Measurements from ENCODE around the gene SLC52A1. TPM values are rescaled to one million over a fixed set of nuclear protein-coding genes. Genes with fewer than 3 reads are reported as not detected.
A peak's percentile ranks its signal among the peaks of the same experiment; 100 is the strongest.

Gene SLC52A1
- total RNA-seq, 4 donors from 2014 or later: not detected

GRCh38 chr17:5000237-5000639 is 35.0 kb downstream of the SLC52A1 start:
- no peak for TF ChIP-seq EP300 (IDR thresholded peaks at IDR 0.05)
- TF ChIP-seq POLR2A (IDR thresholded peaks at IDR 0.05; ENCODE audit: low read depth): peak; percentile 67
- TF ChIP-seq POLR2AphosphoS5 (IDR thresholded peaks at IDR 0.05): peak; percentile 69 to 71
- Histone ChIP-seq H3K27me3 (no peaks in the 10 kb centered on the region), H3K4me3 (peak overlapping the region; percentile 90 to 99 (median 96)), H3K4me1 (peaks cover 32 to 40% (median 35%) of the 10 kb centered on the region in 4 donors), H3K36me3 (peaks cover 43 to 47% (median 44%) of the 10 kb centered on the region in 4 donors), H3K9me3 (no peaks in the 10 kb centered on the region), H3K27ac (replicated peaks in 1 of 4) (peak overlapping the region; percentile 90 to 99 (median 96))
- WGBS: 31% methylated on average over 11 of the region's 11 CpGs
- intact Hi-C loops (cut with DNase I): no loop called here
- DNase-seq (ENCODE audit: extremely low spot score): no peak

- no peak for TF ChIP-seq CTCF (IDR thresholded peaks at IDR 0.05)
- no peak for TF ChIP-seq POLR2AphosphoS5 (IDR thresholded peaks at IDR 0.05)
- TF ChIP-seq EP300 (IDR thresholded peaks at IDR 0.05): no peak
- no peak for TF ChIP-seq POLR2A (IDR thresholded peaks at IDR 0.05; ENCODE audit: low read depth)
- DNase-seq (ENCODE audit: extremely low spot score): no peak
- Histone ChIP-seq H3K9me3 (no peaks in the 10 kb centered on the region), H3K27ac (replicated peaks in 1 of 4) (peak overlapping the region; percentile 90 to 99 (median 96)), H3K36me3 (peaks cover 36 to 40% (median 37%) of the 10 kb centered on the region in 4 donors), H3K4me3 (peak overlapping the region; percentile 90 to 99 (median 96)), H3K27me3 (no peaks in the 10 kb centered on the region), H3K4me1 (peaks cover 32 to 40% (median 35%) of the 10 kb centered on the region in 4 donors)
- 63% methylated on average over 11 of the region's 12 CpGs for WGBS
- intact Hi-C loops (cut with DNase I): no loop called here
Observed at GRCh38 chr17:4999430-5000093, 35.7 kb downstream of the SLC52A1 start.

GRCh38 chr17:4998732-4999429 is 36.3 kb downstream of the SLC52A1 start:
- no peaks in the 10 kb centered on the region for H3K27me3 ChIP-seq
- peak overlapping the region; percentile 90 to 99 (median 96) for H3K27ac ChIP-seq (replicated peaks in 1 of 4)
- 22% methylated on average over 14 of the region's 14 CpGs for WGBS
- no peaks in the 10 kb centered on the region for H3K9me3 ChIP-seq
- peaks cover 32 to 40% (median 35%) of the 10 kb centered on the region in 4 donors for H3K4me1 ChIP-seq
- no peak for DNase-seq (ENCODE audit: extremely low spot score)
- peaks cover 29 to 33% (median 31%) of the 10 kb centered on the region in 4 donors for H3K36me3 ChIP-seq
- intact Hi-C loops (cut with DNase I): no loop called here
- peak overlapping the region; percentile 90 to 99 (median 96) for H3K4me3 ChIP-seq
- no peak for TF ChIP-seq EP300 (IDR thresholded peaks at IDR 0.05)
- TF ChIP-seq POLR2AphosphoS5 (IDR thresholded peaks at IDR 0.05): no peak
- TF ChIP-seq POLR2A (IDR thresholded peaks at IDR 0.05; ENCODE audit: low read depth): no peak

GRCh38 chr17:4998027-4998731 is 37.0 kb downstream of the SLC52A1 start:
- TF ChIP-seq POLR2AphosphoS5 (IDR thresholded peaks at IDR 0.05) (no peak), POLR2A (IDR thresholded peaks at IDR 0.05; ENCODE audit: low read depth) (peak; percentile 24)
- no peaks in the 10 kb centered on the region for H3K9me3 ChIP-seq
- intact Hi-C loops (cut with DNase I): no loop called here
- H3K36me3 ChIP-seq: peaks cover 22 to 26% (median 24%) of the 10 kb centered on the region in 4 donors
- H3K27me3 ChIP-seq: no peaks in the 10 kb centered on the region
- peak overlapping the region; percentile 90 to 99 (median 96) for H3K4me3 ChIP-seq
- H3K4me1 ChIP-seq: peaks cover 32 to 40% (median 35%) of the 10 kb centered on the region in 4 donors
- H3K27ac ChIP-seq (replicated peaks in 1 of 4): peak overlapping the region; percentile 90 to 99 (median 96)
- 2% methylated on average over 8 of the region's 55 CpGs for WGBS
- no peak for DNase-seq (ENCODE audit: extremely low spot score)

GRCh38 chr17:4997302-4998026 is 37.8 kb downstream of the SLC52A1 start, which contains the start of the genes INCA1 and KIF1C:
Gene INCA1, minus strand, starts transcription at chr17:4997522. Its CDS starts 3,085 bp downstream, at chr17:4994437.
Gene KIF1C, plus strand, starts transcription at chr17:4997950. Its CDS starts 2,297 bp downstream, at chr17:5000247.
- WGBS: 0% methylated on average over 17 of the region's 93 CpGs
- peak; percentile 98 for DNase-seq (ENCODE audit: extremely low spot score)
- Histone ChIP-seq H3K4me3 (peak within 1 kb of the TSS; percentile 90 to 99 (median 96)), H3K27ac (replicated peaks in 1 of 4) (peak within 1 kb of the TSS; percentile 90 to 99 (median 96)), H3K9me3 (no peaks in the 10 kb centered on the region), H3K4me1 (peaks cover 32 to 40% (median 35%) of the 10 kb centered on the region in 4 donors), H3K27me3 (no peaks in the 10 kb centered on the region), H3K36me3 (peaks cover 15 to 19% (median 17%) of the 10 kb centered on the region in 4 donors)
- intact Hi-C loops (cut with DNase I): no loop called here
- TF ChIP-seq EP300 (IDR thresholded peaks at IDR 0.05): no peak
- TF ChIP-seq POLR2A (IDR thresholded peaks at IDR 0.05; ENCODE audit: low read depth): peak; percentile 57
- TF ChIP-seq CTCF (IDR thresholded peaks at IDR 0.05): peak in 1 of 3 experiments; percentile 35
- peak; percentile 85 to 90 for TF ChIP-seq POLR2AphosphoS5 (IDR thresholded peaks at IDR 0.05)

All from esophagus muscularis mucosa (tissue), 4 donors.